Fibroblast of villous mesenchyme (primary cell): ENCODE results near the gene HSD3B2. TPM values are rescaled to one million over a fixed set of nuclear protein-coding genes. Genes with fewer than 3 reads are reported as not detected.

Experiments
- DNase-seq: peaks from one replicate; pipeline ENCODE4 v3.0.0-alpha.2; 2010; ENCODE audit warnings: low read depth
- H3K4me3 ChIP-seq: 2 replicates; pipeline ENCODE4 v1.5.1; 2011; ENCODE audit warnings: low read depth, mild to moderate bottlenecking, low read length
- total RNA-seq: library from RNA; depleted of rRNA; stranded (reverse); fragments of >200 nt; gene quantifications from 2 replicates; pipeline ENCODE4 v1.2.3, GENCODE V29; 2012
- TF ChIP-seq, protein P1 (sequence below): IDR thresholded peaks from 2 replicates; pipeline ENCODE4 v1.5.1; 2012; ENCODE audit warnings: low read depth, mild to moderate bottlenecking, low read length; ENCODE audit not compliant: insufficient read depth

HSD3B2 gene
- total RNA-seq, 1 donor = not detected

DNA sequence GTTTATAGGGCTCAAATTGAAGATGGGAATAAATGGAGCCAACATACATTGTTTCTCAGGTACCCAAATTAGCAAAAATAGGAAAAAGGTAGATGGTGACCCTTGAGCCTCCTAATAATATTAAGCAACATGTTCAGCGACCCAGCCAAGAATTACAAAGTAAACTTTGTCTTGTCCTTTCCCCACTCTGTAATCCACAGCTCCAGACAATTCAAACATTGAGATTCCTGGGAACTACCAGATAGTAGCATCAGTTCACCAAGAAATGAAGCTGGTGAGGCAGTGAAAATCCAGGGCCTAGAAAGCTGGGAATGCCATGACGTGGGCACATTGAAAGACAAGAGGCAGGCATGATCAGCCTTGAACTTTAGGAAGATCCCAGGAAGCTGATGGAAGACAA, 34.6 kb upstream of the HSD3B2 start:
- no peak overlapping the region for H3K4me3 ChIP-seq
- TF ChIP-seq, protein P1, sequence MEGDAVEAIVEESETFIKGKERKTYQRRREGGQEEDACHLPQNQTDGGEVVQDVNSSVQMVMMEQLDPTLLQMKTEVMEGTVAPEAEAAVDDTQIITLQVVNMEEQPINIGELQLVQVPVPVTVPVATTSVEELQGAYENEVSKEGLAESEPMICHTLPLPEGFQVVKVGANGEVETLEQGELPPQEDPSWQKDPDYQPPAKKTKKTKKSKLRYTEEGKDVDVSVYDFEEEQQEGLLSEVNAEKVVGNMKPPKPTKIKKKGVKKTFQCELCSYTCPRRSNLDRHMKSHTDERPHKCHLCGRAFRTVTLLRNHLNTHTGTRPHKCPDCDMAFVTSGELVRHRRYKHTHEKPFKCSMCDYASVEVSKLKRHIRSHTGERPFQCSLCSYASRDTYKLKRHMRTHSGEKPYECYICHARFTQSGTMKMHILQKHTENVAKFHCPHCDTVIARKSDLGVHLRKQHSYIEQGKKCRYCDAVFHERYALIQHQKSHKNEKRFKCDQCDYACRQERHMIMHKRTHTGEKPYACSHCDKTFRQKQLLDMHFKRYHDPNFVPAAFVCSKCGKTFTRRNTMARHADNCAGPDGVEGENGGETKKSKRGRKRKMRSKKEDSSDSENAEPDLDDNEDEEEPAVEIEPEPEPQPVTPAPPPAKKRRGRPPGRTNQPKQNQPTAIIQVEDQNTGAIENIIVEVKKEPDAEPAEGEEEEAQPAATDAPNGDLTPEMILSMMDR = no peak
- no peak for DNase-seq

DNA sequence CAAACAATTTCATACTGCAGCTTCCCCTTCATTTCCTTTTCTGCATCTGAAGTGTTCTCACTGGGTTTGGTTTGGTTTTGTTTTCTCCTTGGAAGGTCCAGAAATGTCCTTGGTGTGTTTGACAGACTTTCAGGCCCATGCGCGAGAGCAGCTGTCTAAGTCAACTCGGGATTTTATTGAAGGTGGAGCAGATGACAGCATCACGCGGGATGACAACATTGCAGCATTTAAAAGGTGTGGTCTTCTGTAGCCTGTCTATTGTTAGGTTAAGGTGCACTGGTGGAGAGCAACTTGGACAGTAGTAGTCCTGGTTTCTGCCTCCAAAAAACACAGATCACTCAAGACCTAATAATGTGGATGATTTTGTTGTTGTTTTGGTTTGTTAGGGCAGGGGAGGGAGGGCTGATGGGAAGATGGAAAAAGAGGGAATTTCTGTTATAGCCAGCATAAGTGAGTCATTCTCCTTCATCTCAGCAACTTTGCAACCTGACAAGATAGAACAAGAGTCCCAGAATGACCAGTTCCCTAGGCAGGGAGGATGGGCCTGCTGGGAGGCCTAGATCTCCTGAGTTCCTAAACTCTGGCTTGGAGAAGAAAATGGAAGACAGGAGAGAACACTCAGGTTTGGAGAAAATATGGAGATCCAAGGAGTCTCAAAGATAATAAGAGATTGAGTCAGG, 33.8 kb upstream of the HSD3B2 start:
- TF ChIP-seq, protein P1 = no peak
- no peak overlapping the region for H3K4me3 ChIP-seq
- no peak for DNase-seq

DNA sequence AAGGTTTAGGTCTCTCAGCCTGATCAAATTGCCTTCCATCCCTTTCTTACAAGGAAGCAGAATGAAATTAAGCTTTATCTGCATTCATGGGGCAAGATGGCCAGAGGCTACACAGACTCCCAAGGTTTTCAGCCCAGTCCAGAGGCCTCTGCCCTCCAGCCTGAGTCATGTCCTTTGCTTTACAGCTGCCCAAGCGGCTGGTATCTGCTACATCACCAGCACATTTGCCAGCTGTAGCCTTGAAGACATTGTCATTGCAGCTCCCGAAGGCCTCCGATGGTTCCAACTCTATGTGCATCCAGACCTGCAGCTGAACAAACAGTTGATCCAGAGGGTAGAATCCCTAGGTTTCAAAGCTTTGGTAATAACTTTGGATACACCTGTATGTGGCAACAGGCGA, 30.4 kb upstream of the HSD3B2 start:
- TF ChIP-seq, protein P1 = no peak
- no peak for DNase-seq
- H3K4me3 ChIP-seq = no peak overlapping the region

DNA sequence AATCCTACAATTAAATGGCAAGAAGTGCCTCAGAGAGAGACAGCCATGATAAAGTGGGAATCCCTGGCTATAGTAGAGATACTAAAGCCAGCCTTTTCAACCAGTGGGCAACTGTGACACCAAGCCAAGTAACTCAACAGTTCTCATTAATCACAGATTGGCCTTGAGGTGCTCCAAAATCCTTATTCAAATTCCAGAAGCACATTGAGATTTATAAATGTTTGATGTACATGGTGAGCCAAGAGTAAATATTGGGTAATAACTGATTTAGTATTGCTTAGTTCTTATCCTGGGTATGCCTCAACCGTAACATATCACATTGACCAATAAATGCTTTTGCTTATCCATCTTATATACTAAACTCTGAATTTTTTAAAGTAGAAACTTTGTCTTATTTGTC, 29.3 kb upstream of the HSD3B2 start:
- no peak for DNase-seq
- H3K4me3 ChIP-seq = no peak overlapping the region
- TF ChIP-seq, protein P1 = no peak

DNA sequence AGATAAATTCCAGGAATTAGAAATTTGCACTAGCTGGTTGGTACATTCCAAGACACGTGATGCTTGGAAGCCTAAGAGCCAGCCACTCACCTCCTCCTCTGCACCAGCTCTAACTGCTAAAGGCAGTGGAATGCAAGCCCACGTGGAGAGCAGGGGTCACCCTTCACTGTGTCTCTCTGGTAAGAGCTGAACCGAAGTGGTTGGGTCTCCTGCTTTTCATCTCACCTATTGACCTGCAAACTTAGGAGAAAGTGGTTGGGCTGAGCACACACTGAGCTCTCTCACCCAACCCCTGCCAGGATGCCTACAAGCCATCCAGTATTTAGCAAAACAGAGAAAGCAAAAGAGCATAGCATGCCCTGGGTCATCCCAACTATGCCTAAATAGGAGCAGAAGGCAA, 27.1 kb upstream of the HSD3B2 start:
- TF ChIP-seq, protein P1 = no peak
- DNase-seq = no peak
- no peak overlapping the region for H3K4me3 ChIP-seq

DNA sequence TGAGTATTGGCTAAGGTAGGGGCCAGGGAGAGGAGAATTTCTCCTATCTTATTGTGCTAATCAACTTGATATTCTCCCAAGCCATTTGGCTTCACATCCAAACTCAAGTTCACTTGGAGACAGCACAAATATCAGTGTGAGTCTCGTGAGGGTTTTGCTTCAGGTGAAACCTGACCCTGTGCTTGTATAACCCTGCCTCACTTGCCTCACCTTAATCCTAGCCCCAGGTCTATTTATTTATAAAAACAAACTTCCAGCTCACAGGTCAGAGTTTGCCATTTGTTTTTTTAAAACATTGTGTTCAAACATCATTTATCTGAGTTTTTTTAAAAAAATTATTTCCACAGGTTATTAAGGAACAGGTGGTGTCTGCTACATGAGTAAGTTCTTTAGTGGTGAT, 26.5 kb upstream of the HSD3B2 start:
- H3K4me3 ChIP-seq = no peak overlapping the region
- TF ChIP-seq, protein P1 = no peak
- DNase-seq = no peak

DNA sequence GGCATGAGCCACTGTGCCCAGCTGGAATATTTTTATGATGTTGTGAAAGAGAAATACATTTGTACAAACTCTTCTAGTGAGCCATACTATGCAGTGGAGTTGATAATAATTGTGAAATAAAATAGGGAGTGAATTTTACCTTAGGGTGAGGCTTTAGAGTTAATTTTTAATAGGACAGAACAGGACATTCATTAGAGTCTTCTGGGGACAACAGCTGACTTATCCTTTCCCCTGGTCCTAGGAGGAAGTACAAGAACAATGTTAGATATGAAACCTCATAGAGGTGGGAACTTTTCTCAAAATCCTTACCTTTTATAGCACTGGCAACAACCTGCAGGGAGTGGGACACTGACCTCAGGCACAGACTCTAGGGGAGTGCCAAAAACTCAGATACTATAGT, 24.4 kb upstream of the HSD3B2 start:
- TF ChIP-seq, protein P1 = no peak
- DNase-seq = no peak

More for the DNA sequence above, 24.4 kb upstream of the HSD3B2 start:
- no peak overlapping the region for H3K4me3 ChIP-seq
